Measurements from ENCODE around the gene RBMS3. TPM values are rescaled to one million over a fixed set of nuclear protein-coding genes. Genes with fewer than 3 reads are reported as not detected.
"Not testable (repeated sequence)": the region's sequence is repeated elsewhere in the genome, so short reads cannot be mapped to it uniquely, and the experiment has no call there.

RBMS3 gene
- polyA plus RNA-seq, 1 experiment = 33.4 TPM

DNA sequence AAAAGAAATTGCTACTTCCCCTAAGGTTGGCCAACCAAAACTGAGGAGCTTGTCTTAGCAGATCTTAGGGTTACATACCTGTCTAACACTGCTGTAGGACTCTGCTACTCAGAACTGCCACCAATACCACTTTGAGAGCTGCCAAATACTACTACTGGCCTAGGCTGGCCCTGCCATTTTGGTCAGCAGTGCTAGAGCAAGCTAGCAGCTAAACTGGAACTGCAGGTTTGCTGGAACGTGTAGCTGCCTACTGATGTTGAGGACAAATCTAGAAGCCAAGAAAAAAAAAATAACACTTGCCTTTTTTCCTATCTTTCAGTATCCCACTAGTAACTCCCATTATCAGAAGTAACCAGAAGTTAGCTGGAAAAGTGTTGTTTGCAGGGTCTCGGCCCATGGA, 387.4 kb downstream of the RBMS3 start:
- Histone ChIP-seq H3K27me3 (ENCODE audit: control insufficient read depth, insufficient read depth, low read length) (no peaks in the 10 kb centered on the region), H3K4me3 (ENCODE audit: low read depth, low read length) (no peak overlapping the region), H3K27ac (ENCODE audit: low read depth, low read length) (no peak overlapping the region), H3K9me3 (ENCODE audit: control insufficient read depth, insufficient read depth, low read length) (no peaks in the 10 kb centered on the region)
- no peak for DNase-seq (ENCODE audit: low read depth, low spot score)
- ChIA-PET POLR2A (no interaction called here), CTCF (no interaction called here)
- TF ChIP-seq CTCF (IDR thresholded peaks at IDR 0.05; ENCODE audit: low read depth, low read length) = no peak

DNA sequence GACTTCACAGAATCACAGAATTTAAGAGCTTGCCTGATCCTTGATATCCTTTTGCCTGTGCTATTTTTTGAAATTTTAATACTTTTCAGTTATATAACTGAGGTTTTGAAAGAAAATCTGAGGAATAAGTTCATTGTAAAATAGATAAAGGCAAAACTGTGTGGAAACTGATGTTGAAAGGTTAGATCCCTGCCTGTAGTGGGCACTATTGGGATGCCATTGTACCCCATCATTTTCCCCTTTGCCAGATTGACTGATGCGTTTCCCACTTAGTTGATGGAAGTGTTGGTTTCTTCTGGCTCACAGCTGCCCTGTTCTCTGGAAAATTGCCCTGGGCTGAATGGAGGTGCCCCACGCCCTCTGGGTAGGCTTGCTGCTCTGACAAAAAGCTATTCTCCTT, 387.9 kb downstream of the RBMS3 start:
- no peak overlapping the region for H3K27ac ChIP-seq (ENCODE audit: low read depth, low read length)
- ChIA-PET CTCF (no interaction called here), POLR2A (no interaction called here)
- H3K9me3 ChIP-seq (ENCODE audit: control insufficient read depth, insufficient read depth, low read length) = no peaks in the 10 kb centered on the region
- no peak overlapping the region for H3K4me3 ChIP-seq (ENCODE audit: low read depth, low read length)
- no peak for TF ChIP-seq CTCF (IDR thresholded peaks at IDR 0.05; ENCODE audit: low read depth, low read length)
- no peak for DNase-seq (ENCODE audit: low read depth, low spot score)
- H3K27me3 ChIP-seq (ENCODE audit: control insufficient read depth, insufficient read depth, low read length) = no peaks in the 10 kb centered on the region

- H3K27me3 ChIP-seq (ENCODE audit: control insufficient read depth, insufficient read depth, low read length); POLR2A ChIA-PET; H3K4me3 ChIP-seq (ENCODE audit: low read depth, low read length); H3K9me3 ChIP-seq (ENCODE audit: control insufficient read depth, insufficient read depth, low read length); CTCF ChIA-PET; DNase-seq (ENCODE audit: low read depth, low spot score); H3K27ac ChIP-seq (ENCODE audit: low read depth, low read length): not testable (repeated sequence)
Observed at GRCh38 chr3:29670476-29670875, 389.6 kb downstream of the RBMS3 start.

- Histone ChIP-seq H3K27ac (ENCODE audit: low read depth, low read length) (no peak overlapping the region), H3K9me3 (ENCODE audit: control insufficient read depth, insufficient read depth, low read length) (no peaks in the 10 kb centered on the region), H3K27me3 (ENCODE audit: control insufficient read depth, insufficient read depth, low read length) (no peaks in the 10 kb centered on the region), H3K4me3 (ENCODE audit: low read depth, low read length) (no peak overlapping the region)
- no peak for TF ChIP-seq CTCF (IDR thresholded peaks at IDR 0.05; ENCODE audit: low read depth, low read length)
- CTCF ChIA-PET = no interaction called here
- no peak for DNase-seq (ENCODE audit: low read depth, low spot score)
- POLR2A ChIA-PET = no interaction called here
Observed at GRCh38 chr3:29677421-29677820, 396.6 kb downstream of the RBMS3 start.

GRCh38 chr3:29679944-29680343, 399.1 kb downstream of the RBMS3 start:
- TF ChIP-seq CTCF (IDR thresholded peaks at IDR 0.05; ENCODE audit: low read depth, low read length) = no peak
- no peaks in the 10 kb centered on the region for H3K27me3 ChIP-seq (ENCODE audit: control insufficient read depth, insufficient read depth, low read length)
- no peak overlapping the region for H3K27ac ChIP-seq (ENCODE audit: low read depth, low read length)
- ChIA-PET CTCF (no interaction called here), POLR2A (no interaction called here)
- H3K4me3 ChIP-seq (ENCODE audit: low read depth, low read length) = no peak overlapping the region
- no peak for DNase-seq (ENCODE audit: low read depth, low spot score)
- H3K9me3 ChIP-seq (ENCODE audit: control insufficient read depth, insufficient read depth, low read length) = peaks cover 1% of the 10 kb centered on the region; the same call in 1 of the 2 replicates

Data from AG04450 (cell line).